PFSK-1 (cell line): ENCODE results near the gene TEAD4.

ENCODE experiments used
- REST ChIP-seq, 2 experiments: IDR thresholded peaks; 2 replicates each; pipeline versions ENCODE4 v1.6.1 to v1.8.0; 2011 to 2012; ENCODE audit warnings: low read depth in 2 of 2, low read length in 2 of 2, control low read depth in 1 of 2, inconsistent platforms in 1 of 2, mild to moderate bottlenecking in 1 of 2, moderate library complexity in 1 of 2; ENCODE audit not compliant: insufficient read depth in 1 of 2
- TAF1 ChIP-seq: IDR thresholded peaks from 2 replicates; pipeline ENCODE4 v1.6.1; 2012; ENCODE audit warnings: low read length, control low read depth, borderline replicate concordance; ENCODE audit not compliant: insufficient read depth

GRCh38 chr12:3012786-3013185 is 53.6 kb downstream of the TEAD4 start:
- TF ChIP-seq REST (IDR thresholded peaks at IDR 0.05; ENCODE audit: insufficient read depth in 1 of 2, low read depth in 2 of 2, low read length in 2 of 2) (no peak), TAF1 (no peak)
